WERI-Rb-1 (cell line): ENCODE results near the gene HSD17B8.
A peak's percentile ranks its signal among the peaks of the same experiment; 100 is the strongest.

Experiments
- DNase-seq: peaks from one replicate; pipeline ENCODE4 v3.0.0-alpha.2; 2020
- H3K27ac ChIP-seq: fragments of 250-450 bp; sonication (Bioruptor Pico); 2 replicates; pipeline ENCODE4 v1.5.1; 2020; ENCODE audit warnings: mild to moderate bottlenecking, moderate library complexity
- H3K27me3 ChIP-seq: fragments of 250-450 bp; sonication (Bioruptor Pico); 2 replicates; pipeline ENCODE4 v1.5.1; 2021; ENCODE audit warnings: mild to moderate bottlenecking, low read depth, moderate library complexity; ENCODE audit not compliant: insufficient read depth, severe bottlenecking
- H3K36me3 ChIP-seq: fragments of 250-450 bp; sonication (Bioruptor Pico); 2 replicates; pipeline ENCODE4 v1.5.1; 2020; ENCODE audit warnings: mild to moderate bottlenecking, moderate library complexity
- H3K4me3 ChIP-seq: 2 replicates; pipeline ENCODE4 v1.5.1; 2011; ENCODE audit warnings: low read depth, mild to moderate bottlenecking, control low read depth, low read length
- H3K9me3 ChIP-seq: fragments of 250-450 bp; sonication (Bioruptor Pico); 2 replicates; pipeline ENCODE4 v1.5.1; 2021; ENCODE audit warnings: mild to moderate bottlenecking, moderate library complexity; ENCODE audit not compliant: severe bottlenecking
- TF ChIP-seq, protein P1 (sequence below): IDR thresholded peaks from 2 replicates; pipeline ENCODE4 v1.5.1; 2011; ENCODE audit warnings: low read depth, mild to moderate bottlenecking, control low read depth, inconsistent platforms, low read length

Gene HSD17B8

DNA sequence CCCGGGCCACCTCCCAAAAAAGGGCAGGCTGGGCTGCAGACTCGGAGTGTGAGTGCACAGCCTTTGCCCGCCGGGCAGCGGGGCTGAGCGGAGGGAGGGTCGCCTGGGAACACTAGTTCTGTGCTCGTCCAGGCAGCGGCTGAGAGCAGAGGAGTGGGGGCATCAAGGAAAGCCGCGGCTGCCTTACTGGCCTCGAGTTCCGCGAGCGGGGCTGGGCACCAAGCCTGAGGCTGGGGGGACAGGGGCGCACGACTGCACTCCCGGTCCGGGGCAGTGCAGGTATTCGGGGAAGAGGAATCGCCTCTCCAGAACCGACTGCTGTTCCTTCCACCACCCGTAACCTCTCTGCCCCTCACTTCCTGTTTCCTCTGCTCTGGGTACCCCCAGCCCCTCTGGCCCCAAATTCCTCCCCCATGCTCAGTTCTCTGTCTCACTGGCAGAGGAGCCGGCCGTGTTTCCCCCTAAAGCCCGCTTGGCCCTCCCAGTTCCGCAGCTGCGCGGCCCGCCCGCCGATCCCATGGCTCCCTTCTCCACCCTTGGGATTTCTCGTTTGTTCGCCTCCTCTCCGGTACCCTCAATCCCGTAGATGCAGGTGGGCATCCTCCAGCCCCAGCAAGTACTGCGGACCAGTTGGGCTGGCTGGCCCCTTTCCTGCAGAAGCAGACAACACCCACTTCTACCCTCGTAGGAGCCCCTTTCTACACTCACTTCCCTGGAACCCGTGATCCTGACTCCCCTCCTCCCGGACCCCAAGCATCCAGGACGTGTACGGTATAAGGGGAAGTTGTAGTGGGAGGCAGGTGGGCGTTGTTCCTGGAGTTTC is 8.9 kb downstream of the HSD17B8 start:
- DNase-seq = peak; percentile 50
- no peaks in the 10 kb centered on the region for H3K27me3 ChIP-seq
- TF ChIP-seq, protein P1, sequence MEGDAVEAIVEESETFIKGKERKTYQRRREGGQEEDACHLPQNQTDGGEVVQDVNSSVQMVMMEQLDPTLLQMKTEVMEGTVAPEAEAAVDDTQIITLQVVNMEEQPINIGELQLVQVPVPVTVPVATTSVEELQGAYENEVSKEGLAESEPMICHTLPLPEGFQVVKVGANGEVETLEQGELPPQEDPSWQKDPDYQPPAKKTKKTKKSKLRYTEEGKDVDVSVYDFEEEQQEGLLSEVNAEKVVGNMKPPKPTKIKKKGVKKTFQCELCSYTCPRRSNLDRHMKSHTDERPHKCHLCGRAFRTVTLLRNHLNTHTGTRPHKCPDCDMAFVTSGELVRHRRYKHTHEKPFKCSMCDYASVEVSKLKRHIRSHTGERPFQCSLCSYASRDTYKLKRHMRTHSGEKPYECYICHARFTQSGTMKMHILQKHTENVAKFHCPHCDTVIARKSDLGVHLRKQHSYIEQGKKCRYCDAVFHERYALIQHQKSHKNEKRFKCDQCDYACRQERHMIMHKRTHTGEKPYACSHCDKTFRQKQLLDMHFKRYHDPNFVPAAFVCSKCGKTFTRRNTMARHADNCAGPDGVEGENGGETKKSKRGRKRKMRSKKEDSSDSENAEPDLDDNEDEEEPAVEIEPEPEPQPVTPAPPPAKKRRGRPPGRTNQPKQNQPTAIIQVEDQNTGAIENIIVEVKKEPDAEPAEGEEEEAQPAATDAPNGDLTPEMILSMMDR = no peak
- no peak overlapping the region for H3K27ac ChIP-seq
- H3K4me3 ChIP-seq = peak overlapping the region; percentile 55
- H3K9me3 ChIP-seq = no peaks in the 10 kb centered on the region
- H3K36me3 ChIP-seq = peaks cover 30% of the 10 kb centered on the region

DNA sequence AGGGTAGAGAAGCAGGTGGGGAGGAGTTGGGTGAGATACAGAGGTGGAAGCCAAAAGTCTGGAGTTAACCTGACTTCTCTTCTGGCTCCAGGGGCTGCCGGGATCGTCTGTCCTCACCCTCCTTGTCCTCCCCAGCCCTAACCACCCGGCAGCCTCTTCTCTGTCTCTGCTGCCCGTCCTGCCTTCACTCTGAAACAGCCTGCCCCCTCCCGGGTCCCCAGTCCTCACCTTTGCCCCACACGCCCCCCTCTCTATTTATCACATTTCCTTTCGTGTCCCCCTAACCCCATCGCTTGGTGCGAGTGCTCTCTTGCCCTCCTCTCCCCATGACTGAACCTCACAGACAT is 9.5 kb downstream of the HSD17B8 start:
- DNase-seq = no peak
- Histone ChIP-seq H3K36me3 (peaks cover 30% of the 10 kb centered on the region), H3K27ac (no peak overlapping the region), H3K27me3 (no peaks in the 10 kb centered on the region), H3K9me3 (no peaks in the 10 kb centered on the region), H3K4me3 (peak overlapping the region; percentile 55)
- TF ChIP-seq, protein P1 = no peak

DNA sequence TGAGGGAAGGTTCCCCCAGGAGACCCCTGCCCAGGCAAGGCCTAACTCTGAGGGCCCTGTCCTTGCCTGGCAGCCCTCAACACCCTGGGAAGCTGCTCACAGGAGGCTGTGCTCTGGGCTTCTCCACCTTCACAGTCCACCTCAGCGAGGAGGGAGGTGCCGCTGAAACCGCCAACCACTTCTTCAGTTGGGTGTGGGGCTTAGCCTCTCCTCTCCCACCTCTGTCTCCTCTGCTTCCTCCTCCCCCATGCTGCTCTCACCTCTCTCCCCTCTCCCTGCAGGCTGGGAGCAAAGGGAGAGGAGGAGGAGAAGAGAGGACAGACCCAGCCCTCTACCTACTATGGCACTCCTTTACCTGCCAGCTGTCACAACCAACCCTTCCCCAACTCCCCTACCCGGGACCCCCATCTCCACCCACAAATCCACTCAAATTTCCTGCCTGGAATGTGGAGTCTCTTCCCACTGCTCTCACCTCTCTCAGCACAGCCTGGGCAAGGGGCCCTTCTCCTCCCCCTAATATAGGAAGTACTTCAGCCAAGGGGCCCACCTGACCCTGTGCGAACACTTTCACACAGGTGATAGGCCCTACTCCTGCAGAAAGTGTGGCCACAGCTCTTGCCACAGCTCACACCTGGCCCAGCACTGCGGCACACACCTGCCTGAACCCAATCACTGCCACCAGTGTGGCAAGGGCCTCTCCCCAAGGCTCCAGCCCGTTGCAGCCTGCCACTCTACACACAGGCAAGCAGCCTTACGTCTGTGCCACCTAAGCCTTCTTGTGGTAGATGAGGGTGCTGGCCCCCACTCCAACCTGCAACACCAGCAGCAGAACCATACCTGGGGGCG is 11.0 kb downstream of the HSD17B8 start:
- no peaks in the 10 kb centered on the region for H3K9me3 ChIP-seq
- TF ChIP-seq, protein P1 = no peak
- H3K27ac ChIP-seq = no peak overlapping the region
- H3K4me3 ChIP-seq = no peak overlapping the region
- H3K36me3 ChIP-seq = peaks cover 17% of the 10 kb centered on the region
- DNase-seq = no peak
- no peaks in the 10 kb centered on the region for H3K27me3 ChIP-seq

DNA sequence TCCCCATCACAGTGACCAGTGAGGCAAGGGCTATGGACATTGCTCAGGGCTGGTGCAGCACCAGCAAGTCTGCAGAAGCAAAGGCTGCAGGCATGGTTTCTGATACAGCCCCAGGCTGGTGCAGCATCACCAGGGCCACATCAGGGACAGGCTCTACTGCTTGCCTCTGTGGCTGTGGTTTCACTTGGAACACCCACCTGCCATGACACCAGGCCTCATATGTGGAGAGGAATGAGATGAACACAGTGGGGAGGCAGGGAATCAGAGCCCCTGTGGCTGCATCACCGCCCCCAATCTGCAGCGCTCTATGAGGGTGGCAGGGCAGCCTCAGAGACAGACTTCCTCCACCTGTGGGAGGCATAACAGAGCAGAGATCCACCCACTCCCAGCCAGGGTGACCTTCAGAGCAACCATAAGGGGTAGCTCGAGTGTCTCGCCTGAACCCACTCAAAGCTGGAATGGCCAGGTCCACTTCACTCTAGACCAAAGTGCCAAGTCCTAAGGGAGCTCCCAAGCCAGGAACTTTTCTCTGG is 11.7 kb downstream of the HSD17B8 start:
- Histone ChIP-seq H3K36me3 (peaks cover 12% of the 10 kb centered on the region), H3K27ac (no peak overlapping the region), H3K9me3 (no peaks in the 10 kb centered on the region), H3K4me3 (no peak overlapping the region), H3K27me3 (no peaks in the 10 kb centered on the region)
- DNase-seq = no peak
- TF ChIP-seq, protein P1 = no peak

- no peak for DNase-seq
- H3K9me3 ChIP-seq = no peaks in the 10 kb centered on the region
- no peaks in the 10 kb centered on the region for H3K27me3 ChIP-seq
Observed at GRCh38 chr6:33217246-33217645, 12.8 kb downstream of the HSD17B8 start.

More at GRCh38 chr6:33217246-33217645, 12.8 kb downstream of the HSD17B8 start:
- H3K27ac ChIP-seq = no peak overlapping the region
- no peak overlapping the region for H3K4me3 ChIP-seq
- TF ChIP-seq, protein P1 = no peak
- peaks cover 3% of the 10 kb centered on the region for H3K36me3 ChIP-seq
